Activated T-cell treated with anti-CD3 and anti-CD28 coated beads for 48 hours (primary cell): ENCODE data around the gene TMEM87A.
"Not testable (repeated sequence)": the region's sequence is repeated elsewhere in the genome, so short reads cannot be mapped to it uniquely, and the experiment has no call there.

Source experiments
- DNase-seq: peaks from one replicate; pipeline ENCODE4 v3.0.0-alpha.2; 2020; ENCODE audit warnings: low read depth

The TMEM87A gene

DNA sequence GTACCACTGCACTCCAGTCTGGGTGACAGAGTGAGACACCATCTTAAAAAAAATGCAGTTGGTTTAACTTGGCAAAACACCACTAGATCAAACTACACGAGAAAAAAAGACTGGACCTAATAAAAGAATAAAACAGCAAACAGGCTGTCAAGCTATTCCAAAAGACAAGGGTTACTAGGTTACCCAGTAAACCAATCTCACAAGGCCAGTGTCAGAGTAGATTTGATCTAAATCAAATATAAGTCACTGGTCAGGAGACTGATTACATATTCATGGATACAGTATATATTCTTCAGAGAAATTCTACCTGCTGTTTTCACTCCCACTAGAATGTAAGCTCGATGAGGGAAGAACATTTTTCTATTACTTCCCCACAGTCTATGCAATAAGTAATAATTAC is 2.7 kb downstream of the TMEM87A start:
- DNase-seq: no peak

GRCh38 chr15:42267286-42267685 is 5.9 kb downstream of the TMEM87A start:
- DNase-seq: no peak

GRCh38 chr15:42264795-42265194 is 8.4 kb downstream of the TMEM87A start:
- no peak for DNase-seq

DNA sequence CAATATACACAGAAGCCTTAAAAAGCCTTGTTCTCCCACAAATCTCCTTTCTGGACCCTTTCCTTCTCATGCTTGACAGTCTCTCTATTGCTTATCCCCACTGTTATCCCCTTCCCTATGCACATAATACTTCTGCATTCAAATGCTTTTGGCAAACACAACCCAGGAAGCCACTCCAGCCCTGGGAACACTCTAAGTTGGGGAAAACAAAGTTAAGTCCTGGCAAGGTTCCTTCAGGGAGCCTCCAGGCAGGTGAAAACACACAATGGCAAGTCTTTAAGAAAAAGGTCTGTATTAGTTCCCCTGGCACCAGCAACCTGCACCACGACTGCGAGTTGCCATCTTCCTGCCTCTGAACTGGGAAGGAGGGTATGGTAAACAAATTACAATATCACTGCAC is 19.9 kb downstream of the TMEM87A start:
- DNase-seq: no peak

DNA sequence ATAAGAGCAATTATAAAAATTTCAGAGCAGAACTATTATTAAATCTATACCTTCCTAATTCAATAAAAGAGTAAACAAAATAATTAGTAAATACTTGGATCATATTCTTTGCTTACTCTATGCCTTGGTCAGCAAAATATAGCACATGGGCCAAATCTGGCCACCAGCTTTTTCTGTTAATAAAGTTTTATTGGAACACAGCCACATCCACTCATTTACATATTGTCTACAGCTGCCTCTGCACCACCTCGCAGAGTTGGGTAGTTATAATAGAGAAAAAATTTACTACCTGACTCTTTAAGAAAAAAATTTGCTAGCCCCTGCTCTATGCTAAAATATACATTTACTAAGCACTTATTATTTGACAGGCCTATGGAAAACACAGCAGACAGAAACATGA is 32.4 kb downstream of the TMEM87A start:
- DNase-seq: no peak

DNA sequence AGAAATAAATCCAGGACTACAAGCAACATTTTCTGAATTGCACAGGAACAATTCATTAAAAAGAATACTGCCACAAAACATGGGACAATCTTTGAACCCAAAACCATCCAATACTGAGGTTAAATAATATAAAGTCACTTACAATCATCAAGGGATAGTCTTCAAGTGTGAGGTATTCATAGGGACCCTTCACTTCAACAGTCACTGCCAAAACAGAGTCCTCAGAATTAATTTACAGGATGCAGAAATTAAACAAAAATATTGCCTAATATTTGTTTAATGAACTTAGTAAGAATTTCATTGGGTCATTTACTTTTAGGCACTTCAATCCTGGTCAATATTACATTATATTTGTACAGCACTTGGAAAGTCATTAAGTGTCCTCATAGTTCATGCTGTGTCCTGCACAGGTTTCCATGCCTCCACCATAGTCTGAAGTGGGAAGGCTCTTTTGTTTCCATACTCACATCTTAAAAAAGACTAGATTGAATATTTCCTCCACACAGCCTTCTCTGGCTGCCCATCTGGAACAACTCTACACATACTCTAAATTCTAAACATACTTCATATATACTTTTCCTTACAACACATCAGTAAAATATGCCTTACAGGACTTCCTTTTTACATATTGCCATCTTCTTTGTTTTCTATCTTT is 33.6 kb downstream of the TMEM87A start:
- no peak for DNase-seq

- DNase-seq: no peak
These were observed 40.1 kb downstream of the TMEM87A start for GRCh38 chr15:42233107-42233506.

DNA sequence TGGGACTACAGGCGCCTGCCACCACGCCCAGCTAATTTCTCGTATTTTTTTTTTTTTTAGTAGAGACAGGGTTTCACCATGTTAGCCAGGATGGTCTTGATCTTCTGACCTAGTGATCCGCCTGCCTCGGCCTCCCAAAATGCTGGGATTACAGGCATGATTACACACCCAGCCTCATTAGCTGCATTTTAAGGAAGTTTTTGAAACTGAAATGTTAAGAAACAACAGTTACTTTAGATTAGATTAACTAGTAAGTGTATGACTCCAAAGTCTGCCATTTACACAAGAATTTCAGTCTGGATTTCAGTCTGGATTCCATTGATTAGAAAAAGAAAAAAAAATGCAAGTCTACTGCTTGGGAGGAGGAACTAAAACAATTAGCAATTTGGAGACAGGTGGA is 40.6 kb downstream of the TMEM87A start:
- DNase-seq: no peak

GRCh38 chr15:42231088-42231487 is 42.1 kb downstream of the TMEM87A start:
- no peak for DNase-seq

DNA sequence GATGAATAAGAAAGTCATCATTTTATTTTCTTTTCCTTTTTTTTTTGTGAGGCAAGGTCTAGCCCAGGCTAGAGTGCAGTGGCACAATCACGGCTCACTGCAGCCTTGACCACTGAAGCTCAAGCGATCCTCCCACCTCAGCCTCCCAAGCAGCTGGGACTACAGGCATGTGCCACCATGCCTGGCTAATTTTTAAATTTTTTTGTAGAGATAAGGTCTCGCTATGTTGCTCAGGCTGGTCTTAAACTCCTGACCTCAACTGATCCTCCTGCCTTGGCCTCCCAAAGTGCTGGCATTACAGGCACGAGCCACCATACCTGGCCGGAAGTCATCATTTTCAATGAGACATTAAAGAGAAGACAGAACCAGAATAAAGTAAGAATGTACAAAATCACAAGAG is 44.3 kb downstream of the TMEM87A start:
- not testable (repeated sequence) for DNase-seq

GRCh38 chr15:42228036-42228435 is 45.2 kb downstream of the TMEM87A start:
- no peak for DNase-seq

GRCh38 chr15:42226648-42227047 is 46.6 kb downstream of the TMEM87A start:
- no peak for DNase-seq

DNA sequence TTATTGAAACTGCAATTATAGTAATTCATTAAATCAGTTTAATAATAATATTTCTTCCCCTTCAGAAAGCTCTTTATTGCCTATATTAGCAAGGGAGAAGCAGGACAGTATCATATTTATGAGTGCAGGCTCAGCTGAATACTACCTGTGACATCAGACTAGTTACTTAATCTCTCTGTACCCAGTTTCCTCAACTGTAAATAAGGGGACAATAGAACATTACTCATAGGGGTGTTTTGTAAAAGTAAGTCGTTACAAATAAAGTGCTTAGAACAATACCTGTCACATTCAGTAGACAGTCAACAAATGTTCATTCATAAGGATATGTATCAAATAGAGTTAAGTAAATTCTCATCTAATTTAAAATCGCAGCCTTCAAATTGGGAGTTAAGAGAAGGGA is 53.0 kb downstream of the TMEM87A start:
- DNase-seq: no peak

GRCh38 chr15:42218953-42219592 is 54.2 kb downstream of the TMEM87A start:
- DNase-seq: no peak

GRCh38 chr15:42217568-42217967 is 55.7 kb downstream of the TMEM87A start:
- no peak for DNase-seq

DNA sequence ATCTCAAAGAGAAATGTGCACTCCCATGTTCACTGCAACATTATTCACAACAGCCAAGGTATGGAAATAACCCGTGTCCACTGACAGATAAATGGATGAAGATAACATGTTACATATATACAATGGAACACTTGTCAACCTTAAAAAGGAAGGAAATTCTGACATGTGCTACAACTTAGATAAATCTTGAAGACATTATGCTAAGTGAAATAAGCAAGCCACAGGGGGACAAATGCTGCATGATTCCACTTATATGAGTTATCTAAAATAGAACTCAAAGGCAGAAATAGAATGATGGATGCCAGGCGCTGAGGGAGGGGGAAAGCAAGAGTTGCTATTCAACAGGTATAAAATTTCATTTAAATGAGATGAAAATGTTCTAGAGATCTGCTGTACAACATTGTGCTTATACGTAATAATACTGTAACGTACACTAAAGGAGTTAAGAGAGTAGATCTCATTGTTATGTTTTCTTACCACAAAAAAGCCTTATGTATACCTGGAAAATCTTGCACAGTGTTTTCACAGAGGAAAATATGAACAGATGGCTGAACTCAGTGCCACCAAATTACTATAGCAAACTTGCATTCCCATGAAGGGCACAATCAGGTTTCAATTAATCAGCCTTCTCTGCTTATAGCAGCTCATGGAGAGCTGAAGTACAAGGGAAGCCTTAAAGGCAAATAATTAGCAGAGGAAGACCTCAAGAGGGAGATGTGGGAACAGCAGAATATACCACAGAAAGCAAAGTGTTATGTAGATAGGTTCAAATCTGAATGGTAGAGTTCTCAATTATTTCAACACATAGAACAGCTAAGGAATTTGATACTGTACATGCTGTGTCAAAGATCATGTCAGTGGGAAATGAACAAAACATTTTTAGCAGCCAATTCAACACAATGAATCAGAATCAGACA is 57.1 kb downstream of the TMEM87A start:
- no peak for DNase-seq

- no peak for DNase-seq
These were observed 58.6 kb downstream of the TMEM87A start for GRCh38 chr15:42214600-42214999.

- no peak for DNase-seq
These were observed 59.7 kb downstream of the TMEM87A start for GRCh38 chr15:42213511-42213910.

- DNase-seq: no peak
These were observed 62.5 kb downstream of the TMEM87A start for GRCh38 chr15:42210696-42211095.

DNA sequence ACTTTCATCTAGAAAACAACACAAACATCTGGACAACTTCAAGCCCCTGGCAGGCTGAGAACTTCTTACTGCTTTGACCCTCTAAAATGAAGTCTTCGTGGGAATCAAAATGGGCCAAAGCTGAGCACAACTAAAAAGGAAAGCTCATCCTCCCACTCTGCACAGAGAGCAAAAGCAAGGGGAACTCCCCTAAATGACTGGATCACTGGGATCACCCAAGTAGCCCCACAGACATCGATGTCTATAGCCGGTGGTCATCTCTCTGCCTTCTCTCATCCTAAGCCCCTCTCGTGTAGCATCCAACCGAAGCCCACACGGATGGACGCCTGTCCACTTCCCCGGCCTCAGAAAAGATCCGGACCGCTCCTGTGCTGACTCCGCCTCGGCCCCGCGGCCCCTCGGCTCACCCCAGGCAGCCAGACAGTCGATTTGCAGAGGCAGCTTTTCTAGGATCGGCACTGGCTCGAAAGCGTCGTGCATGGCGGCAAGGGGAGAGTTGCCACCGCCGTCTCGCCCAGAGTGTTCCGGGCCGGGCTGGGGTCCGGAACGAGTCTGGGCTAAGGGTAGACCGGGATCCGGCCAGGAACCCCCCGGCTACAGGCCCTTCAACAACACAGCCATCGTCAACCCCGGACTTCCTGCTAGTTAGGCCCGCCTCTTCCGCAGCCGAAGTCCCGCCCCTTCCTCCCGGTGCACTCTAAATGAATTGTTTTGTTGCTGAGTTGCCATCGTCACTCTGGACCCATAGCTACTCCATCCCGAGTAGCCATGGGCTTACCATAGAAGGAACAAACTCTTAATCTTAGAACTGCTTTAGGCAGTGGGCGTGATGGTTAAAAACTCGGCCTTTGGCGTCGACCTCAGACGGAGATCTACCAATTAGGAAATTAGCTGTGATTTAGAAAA is 65.3 kb downstream of the TMEM87A start, which contains the start of gene VPS39:
Gene VPS39 (minus strand): TSS at position 631 of the 906 bp plus-strand sequence. CDS start 151 bp downstream, at position 480.
- DNase-seq: peak; percentile 78

DNA sequence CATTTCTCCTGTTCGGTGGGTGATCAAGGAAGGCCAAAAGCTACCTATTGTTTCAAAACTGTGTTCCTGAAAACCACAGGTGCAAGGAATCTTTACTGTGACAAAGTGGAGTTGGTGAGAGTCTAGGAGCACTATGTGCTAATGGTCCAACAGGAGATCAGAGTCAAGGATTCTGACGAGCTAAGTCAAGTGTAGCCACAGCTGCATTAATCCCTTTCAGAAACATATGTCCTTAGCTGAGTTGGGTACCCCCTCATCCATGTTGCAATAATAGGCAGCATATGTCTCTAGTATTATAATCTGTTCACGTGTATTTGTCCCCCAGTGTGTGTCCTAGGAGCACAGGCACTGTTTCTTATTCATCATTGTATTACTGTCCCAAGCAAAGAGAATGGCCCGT is 66.8 kb downstream of the TMEM87A start:
- no peak for DNase-seq

- no peak for DNase-seq
These were observed 69.3 kb downstream of the TMEM87A start for GRCh38 chr15:42203891-42204290.
